H7 (cell line): Measurements from ENCODE around the gene DAB2. TPM values are rescaled to one million over a fixed set of nuclear protein-coding genes. Genes with fewer than 3 reads are reported as not detected.
"Not testable (repeated sequence)": the region's sequence is repeated elsewhere in the genome, so short reads cannot be mapped to it uniquely, and the experiment has no call there.

ENCODE experiments used
- DNase-seq: peaks from one replicate; pipeline ENCODE4 v3.0.0; 2012
- H3K27me3 ChIP-seq: 2 replicates; pipeline ENCODE4 v1.6.0; 2011; ENCODE audit warnings: mild to moderate bottlenecking, low read length; ENCODE audit not compliant: control insufficient read depth, insufficient read depth
- H3K36me3 ChIP-seq: replicated peaks from 2 replicates; pipeline ENCODE4 v1.5.1; 2011; ENCODE audit warnings: low read length; ENCODE audit not compliant: control insufficient read depth, insufficient read depth
- H3K4me3 ChIP-seq: 2 replicates; pipeline ENCODE4 v1.5.1; 2011; ENCODE audit warnings: low read depth, mild to moderate bottlenecking, control low read depth, low read length, moderate library complexity; ENCODE audit not compliant: insufficient read depth
- total RNA-seq: library from RNA; depleted of rRNA; stranded (reverse); fragments of >200 nt; shearing (Covaris generic); gene quantifications from 2 replicates; pipeline ENCODE4 v1.2.3, GENCODE V29; 2014

The DAB2 gene
- total RNA-seq, 1 experiment from 2014 or later: 3.7 TPM

- DNase-seq: no peak
- Histone ChIP-seq H3K27me3 (no peaks in the 10 kb centered on the region), H3K36me3 (no peaks in the 10 kb centered on the region), H3K4me3 (no peak overlapping the region)
Observed at GRCh38 chr5:39419796-39420195, 5.0 kb downstream of the DAB2 start.

GRCh38 chr5:39417979-39418378 lies 6.8 kb downstream of the DAB2 start:
- H3K36me3 ChIP-seq: no peaks in the 10 kb centered on the region
- DNase-seq: no peak
- no peaks in the 10 kb centered on the region for H3K27me3 ChIP-seq
- no peak overlapping the region for H3K4me3 ChIP-seq

GRCh38 chr5:39415201-39415600 lies 9.6 kb downstream of the DAB2 start:
- Histone ChIP-seq H3K27me3 (no peaks in the 10 kb centered on the region), H3K4me3 (no peak overlapping the region), H3K36me3 (no peaks in the 10 kb centered on the region)
- DNase-seq: no peak

GRCh38 chr5:39414426-39414825 lies 10.4 kb downstream of the DAB2 start:
- H3K27me3 ChIP-seq: no peaks in the 10 kb centered on the region
- H3K4me3 ChIP-seq: no peak overlapping the region
- no peaks in the 10 kb centered on the region for H3K36me3 ChIP-seq
- no peak for DNase-seq

- Histone ChIP-seq H3K36me3 (no peaks in the 10 kb centered on the region), H3K27me3 (no peaks in the 10 kb centered on the region), H3K4me3 (no peak overlapping the region)
- no peak for DNase-seq
Observed at GRCh38 chr5:39413771-39414170, 11.0 kb downstream of the DAB2 start.

DNA sequence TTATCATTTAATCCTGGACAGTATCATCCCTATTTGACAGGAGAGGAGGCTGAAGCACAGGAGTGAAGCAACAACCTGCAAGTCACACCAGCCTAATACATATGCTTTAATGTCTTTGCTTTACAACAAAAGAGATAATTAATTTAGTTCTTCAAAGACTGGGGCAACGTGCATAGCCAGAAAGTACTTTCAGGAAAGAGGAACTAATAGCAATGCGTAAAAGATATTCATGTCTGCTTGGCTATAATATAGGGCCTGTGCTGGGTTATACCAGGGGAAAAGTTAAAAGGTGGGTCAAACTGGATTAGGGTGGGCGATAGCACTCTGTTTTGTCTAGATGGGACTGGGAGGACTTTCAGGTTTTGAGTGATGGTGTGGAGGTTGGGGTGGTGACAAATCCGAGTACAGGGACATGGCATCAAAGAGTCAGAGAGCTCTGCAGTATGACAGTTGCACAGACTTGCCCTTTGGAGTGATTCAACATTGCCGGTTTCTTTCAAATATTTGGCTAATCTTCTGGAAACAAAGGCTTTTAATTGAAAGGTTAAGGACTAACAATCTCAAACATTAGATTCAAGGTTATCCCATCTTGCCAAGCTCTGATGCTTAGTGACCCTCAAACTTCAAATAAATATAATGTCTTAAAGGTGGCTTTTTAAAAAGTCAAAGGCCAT lies 11.9 kb downstream of the DAB2 start:
- DNase-seq: no peak
- no peak overlapping the region for H3K4me3 ChIP-seq
- H3K27me3 ChIP-seq: no peaks in the 10 kb centered on the region
- no peaks in the 10 kb centered on the region for H3K36me3 ChIP-seq

DNA sequence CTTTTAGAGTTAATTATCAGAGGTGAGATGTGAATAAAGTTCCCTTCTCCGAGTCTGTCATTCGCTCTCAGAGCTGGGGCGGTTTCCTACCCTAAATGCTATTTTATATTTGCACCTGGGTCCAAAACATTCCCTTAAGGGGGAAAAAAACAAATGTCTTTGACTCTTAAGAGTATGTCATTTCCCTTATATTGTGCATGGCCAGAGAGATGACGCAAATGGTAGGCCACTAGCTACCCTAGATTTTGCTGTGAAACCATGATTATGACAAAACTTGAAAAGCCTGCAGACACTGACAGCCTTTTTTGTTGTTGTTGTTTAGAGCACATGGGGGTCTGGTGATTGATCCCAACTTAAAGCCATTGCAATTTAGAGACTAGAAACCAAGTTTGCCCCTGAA lies 12.8 kb downstream of the DAB2 start:
- DNase-seq: no peak
- H3K36me3 ChIP-seq: no peaks in the 10 kb centered on the region
- no peaks in the 10 kb centered on the region for H3K27me3 ChIP-seq
- H3K4me3 ChIP-seq: no peak overlapping the region

GRCh38 chr5:39411061-39411460 lies 13.7 kb downstream of the DAB2 start:
- H3K27me3 ChIP-seq: no peaks in the 10 kb centered on the region
- H3K36me3 ChIP-seq: no peaks in the 10 kb centered on the region
- DNase-seq: no peak
- H3K4me3 ChIP-seq: no peak overlapping the region

GRCh38 chr5:39409033-39409432 lies 15.7 kb downstream of the DAB2 start:
- H3K4me3 ChIP-seq: no peak overlapping the region
- DNase-seq: no peak
- H3K27me3 ChIP-seq: no peaks in the 10 kb centered on the region
- H3K36me3 ChIP-seq: no peaks in the 10 kb centered on the region

DNA sequence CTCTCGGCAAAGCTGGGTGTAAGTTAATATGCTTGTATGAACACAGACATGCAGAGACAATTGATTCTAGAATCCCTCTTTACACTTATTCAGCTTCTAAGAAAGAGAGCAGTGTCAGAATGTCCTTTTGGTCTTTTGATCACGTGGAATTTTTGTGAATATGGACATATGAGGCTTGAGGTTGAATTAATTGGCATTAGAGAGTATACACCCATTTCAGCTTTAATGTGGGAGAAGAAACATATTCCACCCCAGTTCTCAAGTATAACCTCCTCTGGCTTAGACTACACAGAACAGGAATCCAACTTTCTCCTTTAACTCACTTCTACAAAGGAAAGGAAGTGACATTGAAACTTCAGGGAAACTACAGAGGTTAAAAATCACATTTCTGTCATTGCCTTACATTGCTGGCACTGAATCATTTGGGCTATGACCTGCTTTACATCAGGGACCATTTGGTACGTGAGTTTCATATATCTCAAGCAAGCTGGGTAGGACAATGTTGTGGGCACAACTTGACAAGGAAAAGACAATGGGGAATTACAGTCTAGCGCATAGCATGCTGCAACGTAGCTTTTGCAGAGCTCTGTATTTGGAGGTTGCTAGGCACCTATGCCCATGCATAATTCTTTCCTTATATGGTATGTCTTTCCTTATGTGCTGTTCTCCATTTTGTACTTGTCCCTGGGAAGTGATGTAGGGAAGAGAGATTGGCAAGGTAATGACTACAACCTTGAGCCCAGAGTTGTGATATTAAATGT lies 19.5 kb downstream of the DAB2 start:
- Histone ChIP-seq H3K4me3 (no peak overlapping the region), H3K36me3 (no peaks in the 10 kb centered on the region), H3K27me3 (no peaks in the 10 kb centered on the region)
- no peak for DNase-seq

DNA sequence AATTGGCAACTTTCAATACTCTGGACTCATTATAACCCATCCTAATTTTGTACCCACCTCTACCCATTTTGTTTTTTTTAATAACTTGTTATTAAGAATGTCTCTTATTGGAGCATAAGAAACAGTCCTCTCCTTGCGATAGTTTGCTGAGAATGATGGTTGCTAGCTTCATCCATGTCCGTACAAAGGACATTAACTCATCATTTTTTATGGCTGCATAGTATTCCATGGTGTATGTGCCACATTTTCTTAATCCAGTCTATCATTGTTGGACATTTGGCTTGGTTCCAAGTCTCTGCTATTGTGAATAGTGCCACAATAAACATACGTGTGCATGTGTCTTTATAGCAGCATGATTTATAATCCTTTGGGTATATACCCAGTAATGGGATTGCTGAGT lies 21.0 kb downstream of the DAB2 start:
- DNase-seq, H3K27me3 ChIP-seq, H3K4me3 ChIP-seq, H3K36me3 ChIP-seq: not testable (repeated sequence)

GRCh38 chr5:39402140-39402539 lies 22.6 kb downstream of the DAB2 start:
- H3K4me3 ChIP-seq, H3K36me3 ChIP-seq, H3K27me3 ChIP-seq, DNase-seq: not testable (repeated sequence)

DNA sequence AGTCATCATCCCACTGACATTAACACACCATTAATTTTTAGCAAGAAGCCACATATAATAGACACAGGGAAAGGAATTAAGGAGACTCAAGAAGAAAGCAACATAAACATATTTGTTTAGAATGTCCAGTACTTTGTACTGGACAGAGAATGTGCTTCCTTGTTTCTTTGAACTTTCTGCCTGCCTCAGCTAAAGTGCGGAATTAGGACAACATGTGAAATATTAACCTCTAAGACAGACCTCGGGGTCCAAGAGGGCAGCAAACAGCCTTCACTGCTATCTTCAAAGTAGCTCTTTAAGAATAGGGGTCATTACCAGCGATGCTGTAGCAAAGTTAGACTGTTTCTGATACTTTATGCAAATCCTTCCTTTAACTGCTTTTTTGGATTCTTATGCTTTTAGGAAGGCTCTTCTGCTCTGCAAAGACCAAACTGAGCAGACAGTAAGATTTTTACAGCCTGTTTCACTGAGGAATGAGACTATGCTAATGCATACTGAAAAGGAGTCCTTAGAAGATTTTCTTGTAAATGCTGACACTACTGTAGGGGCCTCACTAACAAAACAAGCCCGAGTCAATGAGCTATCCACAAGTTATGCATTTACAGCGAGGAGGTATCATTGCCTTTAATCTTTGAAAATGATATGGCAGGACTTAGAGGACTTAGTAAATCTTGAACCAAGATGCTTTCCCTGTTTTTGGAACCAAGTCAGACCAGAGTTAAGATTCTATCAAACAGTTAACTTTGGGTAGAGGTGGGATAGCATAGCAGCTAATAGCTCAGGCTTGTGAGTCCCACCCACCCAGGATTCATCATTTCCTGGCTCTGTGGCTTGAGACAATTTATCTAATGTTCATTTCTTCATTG lies 23.8 kb downstream of the DAB2 start:
- Histone ChIP-seq H3K4me3 (no peak overlapping the region), H3K36me3 (no peaks in the 10 kb centered on the region), H3K27me3 (no peaks in the 10 kb centered on the region)
- no peak for DNase-seq

- Histone ChIP-seq H3K4me3 (no peak overlapping the region), H3K36me3 (no peaks in the 10 kb centered on the region), H3K27me3 (no peaks in the 10 kb centered on the region)
- no peak for DNase-seq
Observed at GRCh38 chr5:39399135-39400036, 25.4 kb downstream of the DAB2 start.
